HepG2 (cell line): Measurements from ENCODE around the gene YEATS2. TPM values are rescaled to one million over a fixed set of nuclear protein-coding genes. Genes with fewer than 3 reads are reported as not detected.

Source experiments
- ATAC-seq: fragments of 200-7000 bp; cut with Tn5 transposase; 3 replicates; pipeline ENCODE4 v1.9.1; 2020; ENCODE audit warnings: mild to moderate bottlenecking, moderate library complexity
- BruUV-seq: library from RNA; stranded (reverse); fragments of 400-500 nt; replicated peaks from 2 replicates; lab custom pipeline; 2021; lab: Mats Ljungman, UMichigan
- CTCF ChIA-PET: fragments of 300-600 bp; formaldehyde crosslinking; extraction: SDS; loops from one replicate; lab custom pipeline; 2021; ENCODE audit warnings: low total read pairs, inconsistent platforms, low intra/inter-chr PET ratio; lab: Yijun Ruan, JAX
- POLR2A ChIA-PET: fragments of 350-600 bp; sonication (Branson Sonifier 250); formaldehyde crosslinking; loops from one replicate; lab custom pipeline; 2020; ENCODE audit warnings: antibody characterized with exemption, inconsistent platforms; lab: Yijun Ruan, JAX
- DNase-seq: peaks from one replicate; pipeline ENCODE4 v3.0.0-alpha.2; 2015; ENCODE audit warnings: low spot score
- FAIRE-seq: peaks from 3 replicates; lab custom pipeline; 2011; peaks lifted over from hg19 to GRCh38; lab: Jason Lieb, UNC
- H2AFZ ChIP-seq: one replicate; pipeline ENCODE4 v1.6.1; 2011; ENCODE audit warnings: low read length, inconsistent platforms
- H3K27ac ChIP-seq: fragments of 300-600 bp; 3 replicates; pipeline ENCODE4 v1.8.0; 2011; ENCODE audit warnings: mixed run types, mild to moderate bottlenecking, mixed read lengths, low read length, inconsistent platforms; ENCODE audit not compliant: insufficient read depth; ENCODE audit errors: extremely low read length
- H3K27me3 ChIP-seq, 2 experiments: fragments of 200-600 bp in 1 of 2; 2 replicates in 1 of 2; 3 replicates in 1 of 2; pipeline versions ENCODE4 v1.6.0 to v1.8.0; 2011; ENCODE audit warnings: low read length in 2 of 2, mild to moderate bottlenecking in 2 of 2, moderate library complexity in 2 of 2, inconsistent platforms in 1 of 2; ENCODE audit not compliant: insufficient read depth in 2 of 2, control insufficient read depth in 1 of 2
- H3K36me3 ChIP-seq, 2 experiments: fragments of 200-600 bp in 1 of 2; replicated peaks in 1 of 2; 2 replicates in 1 of 2; 3 replicates in 1 of 2; pipeline versions ENCODE4 v1.5.1 to v1.8.0; 2011; ENCODE audit warnings: low read length in 2 of 2, inconsistent platforms in 1 of 2; ENCODE audit not compliant: insufficient read depth in 2 of 2, control insufficient read depth in 1 of 2
- H3K4me1 ChIP-seq: 2 replicates; pipeline ENCODE4 v1.5.1; 2012; ENCODE audit warnings: low read length, inconsistent platforms; ENCODE audit not compliant: insufficient read depth
- H3K4me2 ChIP-seq: 2 replicates; pipeline ENCODE4 v1.6.0; 2011; ENCODE audit warnings: low read depth, low read length, inconsistent platforms
- H3K4me3 ChIP-seq, 3 experiments: fragments of 200-600 bp in 1 of 3; sonication (generic), shearing (Covaris generic) in 1 of 3; replicated peaks in 1 of 3; 2 replicates each; pipeline ENCODE4 v1.5.1; 2011 to 2016; ENCODE audit warnings: low read length in 3 of 3, inconsistent platforms in 2 of 3, low read depth in 2 of 3, mild to moderate bottlenecking in 2 of 3, control low read depth in 1 of 3, mixed read lengths in 1 of 3; ENCODE audit not compliant: insufficient read depth in 1 of 3
- H3K79me2 ChIP-seq: one replicate; pipeline ENCODE4 v1.6.1; 2011; ENCODE audit warnings: low read length, inconsistent platforms; ENCODE audit not compliant: insufficient read depth
- H3K9ac ChIP-seq: 2 replicates; pipeline ENCODE4 v1.6.0; 2011; ENCODE audit warnings: mild to moderate bottlenecking, low read depth, low read length, inconsistent platforms; ENCODE audit not compliant: insufficient read depth
- H3K9me3 ChIP-seq: 2 replicates; pipeline ENCODE4 v1.5.1; 2012; ENCODE audit warnings: mild to moderate bottlenecking, low read length
- H4K20me1 ChIP-seq: 2 replicates; pipeline ENCODE4 v1.6.0; 2011; ENCODE audit warnings: inconsistent platforms, mild to moderate bottlenecking, low read length, moderate library complexity; ENCODE audit not compliant: insufficient read depth
- ARNT ChIP-seq: fragments of 450-650 bp; IDR thresholded peaks from 2 replicates; pipeline ENCODE4 v1.6.1; 2017
- CBX1 ChIP-seq: IDR thresholded peaks from one replicate; pipeline ENCODE4 v1.6.1; 2016; ENCODE audit warnings: antibody characterized with exemption, low read depth
- HNRNPH1 ChIP-seq: fragments of 200-400 bp; formaldehyde crosslinking; optimal IDR thresholded peaks from 2 replicates; pipeline ENCODE3; 2017; ENCODE audit warnings: mild to moderate bottlenecking, low read depth, low read length
- JARID2 ChIP-seq: sonication (generic); formaldehyde crosslinking; IDR thresholded peaks from 2 replicates; pipeline ENCODE4 v1.8.1; 2023; ENCODE audit warnings: missing genetic modification reagents, inconsistent platforms; ENCODE audit not compliant: insufficient replicate concordance
- KDM1A ChIP-seq: IDR thresholded peaks from 2 replicates; pipeline ENCODE4 v1.6.1; 2016; ENCODE audit warnings: missing compliant biosample characterization
- PAX8 ChIP-seq: sonication (generic); formaldehyde crosslinking; IDR thresholded peaks from 2 replicates; pipeline ENCODE4 v1.8.0; 2022; ENCODE audit warnings: mild to moderate bottlenecking, missing genetic modification reagents, borderline replicate concordance
- PHF20 ChIP-seq: sonication (generic); formaldehyde crosslinking; IDR thresholded peaks from 2 replicates; pipeline ENCODE4 v1.5.0; 2020; ENCODE audit warnings: mild to moderate bottlenecking, missing genetic modification reagents
- PITX1 ChIP-seq: sonication (generic); formaldehyde crosslinking; IDR thresholded peaks from 2 replicates; pipeline ENCODE4 v1.5.1; 2020; ENCODE audit warnings: mild to moderate bottlenecking, missing genetic modification reagents
- POGZ ChIP-seq: sonication (generic); formaldehyde crosslinking; IDR thresholded peaks from 2 replicates; pipeline ENCODE4 v1.4.0; 2020; ENCODE audit warnings: mild to moderate bottlenecking, missing genetic modification reagents
- ZBTB1 ChIP-seq: sonication (generic); formaldehyde crosslinking; IDR thresholded peaks from 2 replicates; pipeline ENCODE4 v1.4.0; 2020; ENCODE audit warnings: missing genetic modification reagents, borderline replicate concordance
- ZNF138 ChIP-seq: sonication (generic); formaldehyde crosslinking; IDR thresholded peaks from 2 replicates; pipeline ENCODE4 v1.5.0; 2020; ENCODE audit warnings: mild to moderate bottlenecking, low read depth, missing genetic modification reagents
- ZNF598 ChIP-seq: sonication (generic); formaldehyde crosslinking; IDR thresholded peaks from 2 replicates; pipeline ENCODE4 v1.5.1; 2020; ENCODE audit warnings: mild to moderate bottlenecking, missing genetic modification reagents, borderline replicate concordance
- ZNF629 ChIP-seq: sonication (generic); formaldehyde crosslinking; conservative IDR thresholded peaks from 2 replicates; pipeline ENCODE4 v1.5.0; 2020; ENCODE audit warnings: missing genetic modification reagents
- ZNF746 ChIP-seq: sonication (generic); formaldehyde crosslinking; IDR thresholded peaks from 2 replicates; pipeline ENCODE4 v1.8.0; 2022; ENCODE audit warnings: mild to moderate bottlenecking, missing genetic modification reagents
- ZZZ3 ChIP-seq: sonication (generic); formaldehyde crosslinking; IDR thresholded peaks from 2 replicates; pipeline ENCODE4 v1.4.0; 2020; ENCODE audit warnings: missing genetic modification reagents, mild to moderate bottlenecking, borderline replicate concordance
- WGBS: methylation state at CpG from one replicate; pipeline ENCODE4 v1.1.6; 2017; ENCODE audit warnings: low lambda C conversion rate; 5-methylcytosine and 5-hydroxymethylcytosine counted together
- in situ Hi-C: cut with HindIII; loops from 2 replicates; pipeline ENCODE4 v1.10.0; 2017; ENCODE audit warnings: low pct_unique_long_range_greater_than_20kb; ENCODE audit not compliant: extremely low pct_ligation_motif_present
- intact Hi-C: fragments of 100-400 bp; cut with micrococcal nuclease; formaldehyde crosslinking; loops from one replicate; pipeline ENCODE4 v1.10.0; 2022; ENCODE audit not compliant: unreplicated experiment
- polyA plus RNA-seq, 8 experiments: library from polyadenylated mRNA; depleted of rRNA in 3 of 8; stranded (reverse) in 7 of 8; unstranded in 1 of 8; fragments of >200 nt; fragmentation: Illumina TruSeq in 4 of 8; extraction: Trizol in 4 of 8; gene quantifications; 2 replicates each; pipeline versions ENCODE4 v1.2.1 to v1.2.3, GENCODE V29; 2011 to 2016; ENCODE audit warnings: low read depth in 4 of 8, missing spikeins in 1 of 8, mixed read lengths in 1 of 8; ENCODE audit not compliant: insufficient read depth in 1 of 8
- total RNA-seq, 5 experiments: library from RNA; depleted of rRNA; stranded (reverse); fragments of >200 nt; fragmentation: Illumina TruSeq; extraction: Trizol; gene quantifications; 2 replicates each; pipeline ENCODE4 v1.2.3, GENCODE V29; 2016; ENCODE audit warnings: low read depth in 1 of 5
- TF ChIP-seq, protein P1 (sequence below): sonication (generic); formaldehyde crosslinking; IDR thresholded peaks from 2 replicates; pipeline ENCODE4 v1.4.0; 2020; ENCODE audit warnings: mild to moderate bottlenecking, missing genetic modification reagents
- TF ChIP-seq, protein P2 (sequence below): sonication (generic); formaldehyde crosslinking; IDR thresholded peaks from 2 replicates; pipeline ENCODE4 v1.8.1; 2023; ENCODE audit warnings: mild to moderate bottlenecking, missing genetic modification reagents
- TF ChIP-seq, protein P3 (sequence below): sonication (generic); formaldehyde crosslinking; IDR thresholded peaks from 2 replicates; pipeline ENCODE4 v1.4.0; 2020; ENCODE audit warnings: mild to moderate bottlenecking, missing genetic modification reagents
- TF ChIP-seq, protein P4 (sequence below): sonication (generic); formaldehyde crosslinking; IDR thresholded peaks from 2 replicates; pipeline ENCODE4 v1.9.0; 2021; ENCODE audit warnings: missing genetic modification reagents, borderline replicate concordance
- TF ChIP-seq, protein P5 (sequence below): sonication (generic); formaldehyde crosslinking; IDR thresholded peaks from 2 replicates; pipeline ENCODE4 v1.8.0; 2023; ENCODE audit warnings: mild to moderate bottlenecking, missing genetic modification reagents

The YEATS2 gene
- total and polyA plus RNA-seq, 2 of the 13 experiments (the other 11 are each of a cell fraction or from before 2014, with no cell fraction given), result 18.6 to 33.7 TPM

DNA sequence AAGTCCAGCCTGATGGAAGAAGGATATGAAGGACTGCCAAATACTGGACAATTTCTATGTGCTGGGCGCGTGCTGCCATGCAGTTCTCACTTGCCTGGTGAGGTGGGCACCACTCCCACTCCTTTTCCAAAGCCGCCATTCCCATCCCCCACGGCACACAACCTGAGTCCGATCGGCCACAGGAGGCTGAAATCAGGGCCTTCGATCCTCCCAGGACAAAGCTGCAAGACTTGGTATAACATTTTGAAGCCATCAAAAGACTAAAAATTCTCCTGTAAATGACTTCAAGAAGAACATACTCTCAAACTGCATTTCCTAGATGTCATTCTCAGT lies 130.9 kb downstream of the YEATS2 start (continued):
- TF ChIP-seq ZNF598 (CRISPR knock-in tag), result no peak
- TF ChIP-seq, protein P1, sequence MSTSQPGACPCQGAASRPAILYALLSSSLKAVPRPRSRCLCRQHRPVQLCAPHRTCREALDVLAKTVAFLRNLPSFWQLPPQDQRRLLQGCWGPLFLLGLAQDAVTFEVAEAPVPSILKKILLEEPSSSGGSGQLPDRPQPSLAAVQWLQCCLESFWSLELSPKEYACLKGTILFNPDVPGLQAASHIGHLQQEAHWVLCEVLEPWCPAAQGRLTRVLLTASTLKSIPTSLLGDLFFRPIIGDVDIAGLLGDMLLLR (CRISPR knock-in tag), result no peak

DNA sequence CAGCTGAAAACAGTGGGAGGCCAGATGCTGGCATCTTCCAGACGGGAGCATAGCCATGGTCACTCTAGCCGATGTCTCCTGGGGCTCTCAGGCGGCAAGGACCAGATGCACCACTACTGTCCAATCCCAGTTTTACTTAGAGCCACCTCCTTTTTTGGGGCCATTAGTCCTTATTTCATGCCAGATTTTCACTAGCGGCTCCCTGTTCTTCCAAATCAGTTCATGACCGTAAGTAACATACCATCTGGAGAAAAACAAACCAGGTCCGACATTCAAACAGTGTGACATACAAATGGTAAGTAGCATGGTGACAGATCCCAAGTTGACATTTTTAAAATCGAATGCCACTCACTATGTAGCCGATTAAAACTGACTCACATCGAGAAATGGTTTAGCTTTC lies 131.9 kb downstream of the YEATS2 start:
- Histone ChIP-seq H3K9ac (no peak overlapping the region), H3K9me3 (no peaks in the 10 kb centered on the region), H3K36me3 (peaks cover 28 to 54% of the 10 kb centered on the region in 2 experiments; a peak in 4 of 5 replicates), H2AFZ (no peak overlapping the region), H3K4me1 (no peaks in the 10 kb centered on the region), H3K27ac (no peak overlapping the region), H3K79me2 (no peaks in the 10 kb centered on the region), H3K27me3 (no peaks in the 10 kb centered on the region), H3K4me2 (no peak overlapping the region), H3K4me3 (no peak overlapping the region), H4K20me1 (no peaks in the 10 kb centered on the region)
- CTCF ChIA-PET, result no interaction called here
- POLR2A ChIA-PET, result no interaction called here
- no peak for DNase-seq
- BruUV-seq, result no TSS peak
- 97% methylated on average over 8 of the region's 9 CpGs for WGBS
- intact Hi-C loops, result no loop called here
- in situ Hi-C loops, result no loop called here
- no peak for ATAC-seq
- FAIRE-seq, result no peak
- TF ChIP-seq ZNF629 (CRISPR knock-in tag), result no peak
- no peak for TF ChIP-seq ZBTB1 (CRISPR knock-in tag)
- TF ChIP-seq PITX1 (CRISPR knock-in tag), result no peak
- TF ChIP-seq ARNT, result no peak
- no peak for TF ChIP-seq JARID2
- no peak for TF ChIP-seq ZNF746
- no peak for TF ChIP-seq POGZ (CRISPR knock-in tag)
- TF ChIP-seq KDM1A (CRISPR knock-in tag), result no peak
- no peak for TF ChIP-seq HNRNPH1
- no peak for TF ChIP-seq ZZZ3 (CRISPR knock-in tag)
- no peak for TF ChIP-seq PHF20
- no peak for TF ChIP-seq PAX8 (CRISPR knock-in tag)
- TF ChIP-seq, protein P2, sequence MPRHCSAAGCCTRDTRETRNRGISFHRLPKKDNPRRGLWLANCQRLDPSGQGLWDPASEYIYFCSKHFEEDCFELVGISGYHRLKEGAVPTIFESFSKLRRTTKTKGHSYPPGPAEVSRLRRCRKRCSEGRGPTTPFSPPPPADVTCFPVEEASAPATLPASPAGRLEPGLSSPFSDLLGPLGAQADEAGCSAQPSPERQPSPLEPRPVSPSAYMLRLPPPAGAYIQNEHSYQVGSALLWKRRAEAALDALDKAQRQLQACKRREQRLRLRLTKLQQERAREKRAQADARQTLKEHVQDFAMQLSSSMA (CRISPR knock-in tag), result no peak
- TF ChIP-seq, protein P3, sequence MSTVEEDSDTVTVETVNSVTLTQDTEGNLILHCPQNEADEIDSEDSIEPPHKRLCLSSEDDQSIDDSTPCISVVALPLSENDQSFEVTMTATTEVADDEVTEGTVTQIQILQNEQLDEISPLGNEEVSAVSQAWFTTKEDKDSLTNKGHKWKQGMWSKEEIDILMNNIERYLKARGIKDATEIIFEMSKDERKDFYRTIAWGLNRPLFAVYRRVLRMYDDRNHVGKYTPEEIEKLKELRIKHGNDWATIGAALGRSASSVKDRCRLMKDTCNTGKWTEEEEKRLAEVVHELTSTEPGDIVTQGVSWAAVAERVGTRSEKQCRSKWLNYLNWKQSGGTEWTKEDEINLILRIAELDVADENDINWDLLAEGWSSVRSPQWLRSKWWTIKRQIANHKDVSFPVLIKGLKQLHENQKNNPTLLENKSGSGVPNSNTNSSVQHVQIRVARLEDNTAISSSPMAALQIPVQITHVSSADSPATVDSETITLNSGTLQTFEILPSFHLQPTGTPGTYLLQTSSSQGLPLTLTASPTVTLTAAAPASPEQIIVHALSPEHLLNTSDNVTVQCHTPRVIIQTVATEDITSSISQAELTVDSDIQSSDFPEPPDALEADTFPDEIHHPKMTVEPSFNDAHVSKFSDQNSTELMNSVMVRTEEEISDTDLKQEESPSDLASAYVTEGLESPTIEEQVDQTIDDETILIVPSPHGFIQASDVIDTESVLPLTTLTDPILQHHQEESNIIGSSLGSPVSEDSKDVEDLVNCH (CRISPR knock-in tag), result no peak
- TF ChIP-seq, protein P4, sequence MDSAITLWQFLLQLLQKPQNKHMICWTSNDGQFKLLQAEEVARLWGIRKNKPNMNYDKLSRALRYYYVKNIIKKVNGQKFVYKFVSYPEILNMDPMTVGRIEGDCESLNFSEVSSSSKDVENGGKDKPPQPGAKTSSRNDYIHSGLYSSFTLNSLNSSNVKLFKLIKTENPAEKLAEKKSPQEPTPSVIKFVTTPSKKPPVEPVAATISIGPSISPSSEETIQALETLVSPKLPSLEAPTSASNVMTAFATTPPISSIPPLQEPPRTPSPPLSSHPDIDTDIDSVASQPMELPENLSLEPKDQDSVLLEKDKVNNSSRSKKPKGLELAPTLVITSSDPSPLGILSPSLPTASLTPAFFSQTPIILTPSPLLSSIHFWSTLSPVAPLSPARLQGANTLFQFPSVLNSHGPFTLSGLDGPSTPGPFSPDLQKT (CRISPR knock-in tag), result no peak
- TF ChIP-seq, protein P5, sequence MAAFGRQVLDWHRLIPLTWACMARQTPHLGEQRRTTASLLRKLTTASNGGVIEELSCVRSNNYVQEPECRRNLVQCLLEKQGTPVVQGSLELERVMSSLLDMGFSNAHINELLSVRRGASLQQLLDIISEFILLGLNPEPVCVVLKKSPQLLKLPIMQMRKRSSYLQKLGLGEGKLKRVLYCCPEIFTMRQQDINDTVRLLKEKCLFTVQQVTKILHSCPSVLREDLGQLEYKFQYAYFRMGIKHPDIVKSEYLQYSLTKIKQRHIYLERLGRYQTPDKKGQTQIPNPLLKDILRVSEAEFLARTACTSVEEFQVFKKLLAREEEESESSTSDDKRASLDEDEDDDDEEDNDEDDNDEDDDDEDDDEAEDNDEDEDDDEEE (CRISPR knock-in tag), result no peak
- TF ChIP-seq ZNF138 (CRISPR knock-in tag), result no peak
- no peak for TF ChIP-seq CBX1
